Measurements from ENCODE around the gene ALDH1L1. TPM values are rescaled to one million over a fixed set of nuclear protein-coding genes. Genes with fewer than 3 reads are reported as not detected.

Gene ALDH1L1
- total RNA-seq, 4 donors from 2014 or later, result 43.5 to 108 (median 69.0) TPM

DNA sequence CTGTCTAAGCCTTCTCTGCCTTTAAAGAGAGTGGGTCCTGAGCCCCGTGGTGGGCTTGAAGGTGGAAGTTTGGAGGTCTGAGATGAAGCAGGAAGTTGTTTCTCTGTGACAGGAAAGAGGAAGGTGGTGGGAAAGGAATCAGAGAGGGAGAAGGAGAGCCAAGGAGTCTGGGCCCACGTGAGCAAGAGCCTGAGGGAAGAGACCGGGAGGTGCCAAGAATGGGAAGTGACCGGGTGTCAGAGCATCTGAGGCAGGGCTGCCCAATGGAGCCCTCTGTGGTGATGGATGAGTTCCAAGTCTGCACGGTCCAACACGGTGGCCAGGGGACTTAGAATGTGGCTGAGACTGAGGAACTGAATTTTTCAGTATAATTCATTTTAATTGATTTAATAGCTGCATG is 24.6 kb downstream of the ALDH1L1 start:
- no peak overlapping the region for H3K4me3 ChIP-seq
- peaks cover 0 to 27% of the 10 kb centered on the region in 2 donors for H3K36me3 ChIP-seq
- ATAC-seq, result no peak
- H3K27me3 ChIP-seq, result no peaks in the 10 kb centered on the region
- in situ Hi-C loops (cut with MboI; ENCODE audit: low sequenced_read_pairs in 4 of 4) (no loop called here), intact Hi-C loops (cut with DNase I; ENCODE audit: low total_unique reads) (loop anchor here (2.0 kb wide), 1 partner anchor 53 kb away; no protein-coding TSS in a partner anchor)
- H3K4me1 ChIP-seq, result peaks cover 0 to 5% of the 10 kb centered on the region in 2 donors
- TF ChIP-seq POLR2A (IDR thresholded peaks at IDR 0.05), result no peak
- TF ChIP-seq, protein P1, sequence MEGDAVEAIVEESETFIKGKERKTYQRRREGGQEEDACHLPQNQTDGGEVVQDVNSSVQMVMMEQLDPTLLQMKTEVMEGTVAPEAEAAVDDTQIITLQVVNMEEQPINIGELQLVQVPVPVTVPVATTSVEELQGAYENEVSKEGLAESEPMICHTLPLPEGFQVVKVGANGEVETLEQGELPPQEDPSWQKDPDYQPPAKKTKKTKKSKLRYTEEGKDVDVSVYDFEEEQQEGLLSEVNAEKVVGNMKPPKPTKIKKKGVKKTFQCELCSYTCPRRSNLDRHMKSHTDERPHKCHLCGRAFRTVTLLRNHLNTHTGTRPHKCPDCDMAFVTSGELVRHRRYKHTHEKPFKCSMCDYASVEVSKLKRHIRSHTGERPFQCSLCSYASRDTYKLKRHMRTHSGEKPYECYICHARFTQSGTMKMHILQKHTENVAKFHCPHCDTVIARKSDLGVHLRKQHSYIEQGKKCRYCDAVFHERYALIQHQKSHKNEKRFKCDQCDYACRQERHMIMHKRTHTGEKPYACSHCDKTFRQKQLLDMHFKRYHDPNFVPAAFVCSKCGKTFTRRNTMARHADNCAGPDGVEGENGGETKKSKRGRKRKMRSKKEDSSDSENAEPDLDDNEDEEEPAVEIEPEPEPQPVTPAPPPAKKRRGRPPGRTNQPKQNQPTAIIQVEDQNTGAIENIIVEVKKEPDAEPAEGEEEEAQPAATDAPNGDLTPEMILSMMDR (IDR thresholded peaks at IDR 0.05 in 4 of 5, conservative IDR thresholded peaks at IDR 0.05 in 1 of 5), result no peak
- H3K27ac ChIP-seq, result no peak overlapping the region
- no peaks in the 10 kb centered on the region for H3K9me3 ChIP-seq
- no peak for DNase-seq

- intact Hi-C loops (cut with DNase I; ENCODE audit: low total_unique reads) (no loop called here), in situ Hi-C loops (cut with MboI; ENCODE audit: low sequenced_read_pairs in 4 of 4) (no loop called here)
- Histone ChIP-seq H3K36me3 (peaks cover 0 to 29% of the 10 kb centered on the region in 2 donors), H3K9me3 (no peaks in the 10 kb centered on the region), H3K27me3 (no peaks in the 10 kb centered on the region), H3K4me3 (no peak overlapping the region), H3K4me1 (peaks cover 0 to 5% of the 10 kb centered on the region in 2 donors), H3K27ac (no peak overlapping the region)
- ATAC-seq (no peak), DNase-seq (no peak)
- TF ChIP-seq, protein P1 (IDR thresholded peaks at IDR 0.05 in 4 of 5, conservative IDR thresholded peaks at IDR 0.05 in 1 of 5), result no peak
- TF ChIP-seq POLR2A (IDR thresholded peaks at IDR 0.05), result no peak
Observed at GRCh38 chr3:126155280-126155640, 25.1 kb downstream of the ALDH1L1 start.

DNA sequence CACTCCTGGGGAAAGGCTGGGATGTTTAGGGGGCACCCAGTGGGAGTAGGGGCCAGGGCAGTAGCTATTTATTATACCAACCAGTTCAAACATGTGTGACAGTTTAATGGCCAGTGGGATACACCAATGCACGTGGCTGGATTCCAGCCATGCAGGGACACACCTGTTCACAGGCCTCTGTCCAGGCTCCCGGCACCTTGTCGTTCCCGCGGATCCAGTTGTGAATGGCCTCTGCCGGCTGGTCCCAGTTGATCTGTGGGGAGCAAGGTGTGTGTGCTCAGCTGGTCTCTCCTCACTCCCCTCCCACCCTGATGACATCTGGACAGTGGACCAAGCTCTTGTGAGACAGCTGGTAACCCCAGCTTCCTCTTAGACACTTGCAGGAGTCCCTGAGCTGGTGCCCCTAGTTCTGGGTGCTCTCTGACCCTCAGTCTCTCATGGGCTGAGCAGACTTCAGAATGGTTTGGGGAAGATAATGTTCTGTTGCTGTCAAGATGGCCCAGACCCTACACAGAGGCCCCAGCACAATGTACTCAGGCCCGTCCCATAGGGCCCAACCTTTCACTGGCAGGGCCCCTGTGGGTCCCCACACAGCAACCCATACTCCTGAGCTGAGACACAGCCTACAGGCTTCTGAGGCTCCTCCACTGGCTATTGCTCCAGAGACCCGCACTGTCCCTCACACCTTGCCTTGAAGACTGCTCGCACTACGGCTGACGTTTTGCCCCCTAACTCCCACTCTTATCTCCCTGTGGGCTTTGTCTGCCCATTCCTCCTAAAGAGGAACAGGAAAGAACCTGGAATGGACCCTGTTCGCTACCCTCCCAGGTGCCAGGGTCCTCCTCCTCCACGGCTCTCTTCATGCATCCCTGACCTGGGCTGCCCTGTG is 25.8 kb downstream of the ALDH1L1 start:
- intact Hi-C loops (cut with DNase I; ENCODE audit: low total_unique reads) (no loop called here), in situ Hi-C loops (cut with MboI; ENCODE audit: low sequenced_read_pairs in 4 of 4) (no loop called here)
- Histone ChIP-seq H3K36me3 (peaks cover 0 to 36% of the 10 kb centered on the region in 2 donors), H3K27me3 (no peaks in the 10 kb centered on the region), H3K4me1 (peaks cover 0 to 5% of the 10 kb centered on the region in 2 donors), H3K9me3 (no peaks in the 10 kb centered on the region), H3K27ac (no peak overlapping the region), H3K4me3 (no peak overlapping the region)
- ATAC-seq, result no peak
- no peak for DNase-seq
- no peak for TF ChIP-seq POLR2A (IDR thresholded peaks at IDR 0.05)
- TF ChIP-seq, protein P1 (IDR thresholded peaks at IDR 0.05 in 4 of 5, conservative IDR thresholded peaks at IDR 0.05 in 1 of 5), result no peak

GRCh38 chr3:126153695-126154360 is 26.6 kb downstream of the ALDH1L1 start:
- intact Hi-C loops (cut with DNase I; ENCODE audit: low total_unique reads) (no loop called here), in situ Hi-C loops (cut with MboI; ENCODE audit: low sequenced_read_pairs in 4 of 4) (no loop called here)
- no peak for DNase-seq
- Histone ChIP-seq H3K4me3 (no peak overlapping the region), H3K27me3 (no peaks in the 10 kb centered on the region), H3K36me3 (peaks cover 0 to 43% of the 10 kb centered on the region in 2 donors), H3K27ac (no peak overlapping the region), H3K4me1 (peaks cover 0 to 5% of the 10 kb centered on the region in 2 donors), H3K9me3 (no peaks in the 10 kb centered on the region)
- ATAC-seq, result no peak
- TF ChIP-seq, protein P1 (IDR thresholded peaks at IDR 0.05 in 4 of 5, conservative IDR thresholded peaks at IDR 0.05 in 1 of 5), result no peak
- TF ChIP-seq POLR2A (IDR thresholded peaks at IDR 0.05), result no peak
